SK-N-SH treated with all-trans-retinoic acid at 6 μM for 48 hours (cell line): ENCODE results near the gene WWC1.

Experiments
- ARNTL ChIP-seq: fragments of 450-650 bp; formaldehyde crosslinking; IDR thresholded peaks from 2 replicates; pipeline ENCODE4 v1.5.0; 2020; ENCODE audit warnings: low read depth, mild to moderate bottlenecking, moderate library complexity, borderline replicate concordance
- CSDC2 ChIP-seq: fragments of 250-450 bp; sonication (Bioruptor Pico); IDR thresholded peaks from 2 replicates; pipeline ENCODE4 v1.5.0; 2020; ENCODE audit warnings: mild to moderate bottlenecking, moderate library complexity
- ESRRG ChIP-seq: fragments of 250-450 bp; sonication (Bioruptor Pico); IDR thresholded peaks from 2 replicates; pipeline ENCODE4 v1.6.1; 2021; ENCODE audit warnings: mild to moderate bottlenecking
- OSR1 ChIP-seq: fragments of 250-450 bp; sonication (Bioruptor Pico); IDR thresholded peaks from 2 replicates; pipeline ENCODE4 v1.8.0; 2022; ENCODE audit warnings: moderate library complexity, mild to moderate bottlenecking, inconsistent platforms
- PPARA ChIP-seq: fragments of 250-450 bp; sonication (Bioruptor Pico); IDR thresholded peaks from 2 replicates; pipeline ENCODE4 v1.5.0; 2020; ENCODE audit warnings: mild to moderate bottlenecking, borderline replicate concordance
- RARB ChIP-seq: fragments of 250-450 bp; sonication (Bioruptor Pico); IDR thresholded peaks from 2 replicates; pipeline ENCODE4 v1.8.0; 2021; ENCODE audit warnings: mild to moderate bottlenecking, moderate library complexity
- TCF4 ChIP-seq: fragments of 250-450 bp; sonication (Bioruptor Pico); IDR thresholded peaks from 2 replicates; pipeline ENCODE4 v1.8.0; 2021; ENCODE audit warnings: mild to moderate bottlenecking, moderate library complexity, borderline replicate concordance
- TOX ChIP-seq: fragments of 250-450 bp; sonication (Bioruptor Pico); IDR thresholded peaks from 2 replicates; pipeline ENCODE4 v1.8.0; 2021; ENCODE audit warnings: mild to moderate bottlenecking, moderate library complexity, borderline replicate concordance
- ZNF70 ChIP-seq: fragments of 450-650 bp; formaldehyde crosslinking; IDR thresholded peaks from 2 replicates; pipeline ENCODE4 v1.5.0; 2020; ENCODE audit warnings: mild to moderate bottlenecking, moderate library complexity
- ZNF8 ChIP-seq: fragments of 450-650 bp; formaldehyde crosslinking; IDR thresholded peaks from 2 replicates; pipeline ENCODE4 v1.5.0; 2020; ENCODE audit warnings: mild to moderate bottlenecking, moderate library complexity
- TF ChIP-seq, protein P1 (sequence below): fragments of 250-450 bp; sonication (Bioruptor Pico); IDR thresholded peaks from 2 replicates; pipeline ENCODE4 v1.5.1; 2020; ENCODE audit warnings: low read depth, mild to moderate bottlenecking, moderate library complexity
- TF ChIP-seq, protein P2 (sequence below): fragments of 250-450 bp; sonication (Bioruptor Pico); IDR thresholded peaks from 2 replicates; pipeline ENCODE4 v1.8.0; 2021; ENCODE audit warnings: low read depth, mild to moderate bottlenecking, moderate library complexity, borderline replicate concordance

DNA sequence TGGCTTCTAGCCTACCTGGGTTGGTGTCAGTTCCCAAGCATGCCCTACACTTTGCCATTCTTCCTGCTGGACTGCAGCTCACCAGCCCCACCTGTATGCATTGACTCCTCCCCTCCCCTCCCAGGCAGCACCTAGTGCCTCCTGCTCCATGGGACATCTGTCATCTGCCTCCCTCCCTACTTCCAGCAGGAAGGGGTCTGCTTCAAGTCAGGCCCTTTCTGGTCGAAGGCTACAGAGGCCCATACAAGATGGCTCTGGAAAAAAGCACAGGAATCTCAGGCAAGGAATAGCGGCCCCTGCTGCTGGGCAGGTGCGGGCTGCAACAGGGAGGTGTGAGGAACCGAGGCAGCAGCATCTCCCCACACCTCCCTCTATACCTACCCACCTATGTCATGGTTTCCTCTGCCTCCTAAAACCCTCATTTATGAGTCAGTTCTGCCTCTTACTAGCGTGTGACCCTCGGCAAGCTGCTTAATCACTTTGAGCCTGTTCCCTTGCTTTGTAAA lies 19.7 kb downstream of the WWC1 start:
- TF ChIP-seq CSDC2 = no peak
- no peak for TF ChIP-seq ARNTL (CRISPR knock-in tag)
- TF ChIP-seq OSR1 (CRISPR knock-in tag) = no peak
- TF ChIP-seq TOX (CRISPR knock-in tag) = no peak
- TF ChIP-seq ESRRG (CRISPR knock-in tag) = no peak
- TF ChIP-seq PPARA (CRISPR knock-in tag) = no peak
- TF ChIP-seq ZNF70 (CRISPR knock-in tag) = no peak
- no peak for TF ChIP-seq ZNF8 (CRISPR knock-in tag)
- TF ChIP-seq, protein P1, sequence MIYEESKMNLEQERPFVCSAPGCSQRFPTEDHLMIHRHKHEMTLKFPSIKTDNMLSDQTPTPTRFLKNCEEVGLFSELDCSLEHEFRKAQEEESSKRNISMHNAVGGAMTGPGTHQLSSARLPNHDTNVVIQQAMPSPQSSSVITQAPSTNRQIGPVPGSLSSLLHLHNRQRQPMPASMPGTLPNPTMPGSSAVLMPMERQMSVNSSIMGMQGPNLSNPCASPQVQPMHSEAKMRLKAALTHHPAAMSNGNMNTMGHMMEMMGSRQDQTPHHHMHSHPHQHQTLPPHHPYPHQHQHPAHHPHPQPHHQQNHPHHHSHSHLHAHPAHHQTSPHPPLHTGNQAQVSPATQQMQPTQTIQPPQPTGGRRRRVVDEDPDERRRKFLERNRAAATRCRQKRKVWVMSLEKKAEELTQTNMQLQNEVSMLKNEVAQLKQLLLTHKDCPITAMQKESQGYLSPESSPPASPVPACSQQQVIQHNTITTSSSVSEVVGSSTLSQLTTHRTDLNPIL (CRISPR knock-in tag) = no peak
- TF ChIP-seq RARB (CRISPR knock-in tag) = no peak
- TF ChIP-seq, protein P2, sequence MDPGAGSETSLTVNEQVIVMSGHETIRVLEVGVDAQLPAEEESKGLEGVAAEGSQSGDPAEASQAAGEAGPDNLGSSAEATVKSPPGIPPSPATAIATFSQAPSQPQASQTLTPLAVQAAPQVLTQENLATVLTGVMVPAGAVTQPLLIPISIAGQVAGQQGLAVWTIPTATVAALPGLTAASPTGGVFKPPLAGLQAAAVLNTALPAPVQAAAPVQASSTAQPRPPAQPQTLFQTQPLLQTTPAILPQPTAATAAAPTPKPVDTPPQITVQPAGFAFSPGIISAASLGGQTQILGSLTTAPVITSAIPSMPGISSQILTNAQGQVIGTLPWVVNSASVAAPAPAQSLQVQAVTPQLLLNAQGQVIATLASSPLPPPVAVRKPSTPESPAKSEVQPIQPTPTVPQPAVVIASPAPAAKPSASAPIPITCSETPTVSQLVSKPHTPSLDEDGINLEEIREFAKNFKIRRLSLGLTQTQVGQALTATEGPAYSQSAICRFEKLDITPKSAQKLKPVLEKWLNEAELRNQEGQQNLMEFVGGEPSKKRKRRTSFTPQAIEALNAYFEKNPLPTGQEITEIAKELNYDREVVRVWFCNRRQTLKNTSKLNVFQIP (CRISPR knock-in tag) = no peak
- no peak for TF ChIP-seq TCF4 (CRISPR knock-in tag)
